HEK293 (cell line): ENCODE data around the gene RAD51C.

Experiments used
- FEZF1 ChIP-seq: fragments of 450-650 bp; formaldehyde crosslinking; IDR thresholded peaks from 2 replicates; pipeline ENCODE4 v1.5.1; 2016; ENCODE audit warnings: missing biosample characterization, missing genetic modification characterization
- GLI2 ChIP-seq: fragments of 450-650 bp; formaldehyde crosslinking; IDR thresholded peaks from 2 replicates; pipeline ENCODE4; 2017; ENCODE audit warnings: missing biosample characterization, missing genetic modification characterization, low read depth, borderline replicate concordance
- GLI4 ChIP-seq: fragments of 450-650 bp; formaldehyde crosslinking; IDR thresholded peaks from 2 replicates; pipeline ENCODE4 v1.5.1; 2016; ENCODE audit warnings: missing biosample characterization, missing genetic modification characterization
- PRDM2 ChIP-seq: fragments of 450-650 bp; formaldehyde crosslinking; IDR thresholded peaks from 2 replicates; pipeline ENCODE4 v1.5.1; 2016; ENCODE audit warnings: missing biosample characterization, missing genetic modification characterization, borderline replicate concordance
- SCRT1 ChIP-seq: fragments of 450-650 bp; formaldehyde crosslinking; IDR thresholded peaks from 2 replicates; pipeline ENCODE4 v1.5.1; 2016; ENCODE audit warnings: missing biosample characterization, missing genetic modification characterization, borderline replicate concordance
- SP7 ChIP-seq: fragments of 450-650 bp; formaldehyde crosslinking; IDR thresholded peaks from 2 replicates; pipeline ENCODE4 v1.5.1; 2016; ENCODE audit warnings: missing biosample characterization, missing genetic modification characterization
- TCF7L2 ChIP-seq: IDR thresholded peaks from 2 replicates; pipeline ENCODE4 v1.6.1; 2011; ENCODE audit warnings: low read depth, mild to moderate bottlenecking, inconsistent platforms, low read length, moderate library complexity, borderline replicate concordance
- ZFHX2 ChIP-seq: fragments of 450-650 bp; formaldehyde crosslinking; conservative IDR thresholded peaks from 2 replicates; pipeline ENCODE4 v1.5.1; 2016; ENCODE audit warnings: missing biosample characterization, missing genetic modification characterization
- ZFP69B ChIP-seq: fragments of 450-650 bp; formaldehyde crosslinking; IDR thresholded peaks from 2 replicates; pipeline ENCODE4 v1.5.1; 2016; ENCODE audit warnings: missing biosample characterization, missing genetic modification characterization
- ZNF112 ChIP-seq: fragments of 450-650 bp; formaldehyde crosslinking; IDR thresholded peaks from 2 replicates; pipeline ENCODE4 v1.5.0; 2017; ENCODE audit warnings: missing biosample characterization, missing genetic modification characterization
- ZNF16 ChIP-seq: fragments of 450-650 bp; formaldehyde crosslinking; IDR thresholded peaks from 2 replicates; pipeline ENCODE4 v1.5.1; 2016; ENCODE audit warnings: low read depth, missing biosample characterization, missing genetic modification characterization
- ZNF248 ChIP-seq: fragments of 450-650 bp; formaldehyde crosslinking; IDR thresholded peaks from 2 replicates; pipeline ENCODE4 v1.5.1; 2017; ENCODE audit warnings: missing biosample characterization, missing genetic modification characterization
- ZNF266 ChIP-seq: fragments of 450-650 bp; formaldehyde crosslinking; IDR thresholded peaks from 2 replicates; pipeline ENCODE4 v1.5.1; 2016; ENCODE audit warnings: missing biosample characterization, missing genetic modification characterization, low read depth
- ZNF292 ChIP-seq: fragments of 450-650 bp; formaldehyde crosslinking; IDR thresholded peaks from 2 replicates; pipeline ENCODE4 v1.5.1; 2016; ENCODE audit warnings: low read depth, missing biosample characterization, missing genetic modification characterization, borderline replicate concordance
- ZNF571 ChIP-seq: fragments of 450-650 bp; formaldehyde crosslinking; IDR thresholded peaks from 2 replicates; pipeline ENCODE4 v1.5.0; 2017; ENCODE audit warnings: missing biosample characterization, missing genetic modification characterization
- ZNF701 ChIP-seq: fragments of 450-650 bp; formaldehyde crosslinking; IDR thresholded peaks from 2 replicates; pipeline ENCODE4 v1.5.1; 2016; ENCODE audit warnings: missing biosample characterization, missing genetic modification characterization
- ZNF768 ChIP-seq: fragments of 450-650 bp; formaldehyde crosslinking; IDR thresholded peaks from 2 replicates; pipeline ENCODE4 v1.5.1; 2018; ENCODE audit warnings: missing biosample characterization, mild to moderate bottlenecking, missing genetic modification characterization
- ZSCAN18 ChIP-seq: fragments of 450-650 bp; formaldehyde crosslinking; IDR thresholded peaks from 2 replicates; pipeline ENCODE4 v1.5.1; 2016; ENCODE audit warnings: missing biosample characterization, missing genetic modification characterization
- ZSCAN30 ChIP-seq: fragments of 450-650 bp; IDR thresholded peaks from 2 replicates; pipeline ENCODE4 v1.5.1; 2018; ENCODE audit warnings: missing biosample characterization, mild to moderate bottlenecking, missing genetic modification characterization, moderate library complexity
- TF ChIP-seq, protein P1 (sequence below): fragments of 450-650 bp; formaldehyde crosslinking; IDR thresholded peaks from 2 replicates; pipeline ENCODE4 v1.5.1; 2016; ENCODE audit warnings: missing biosample characterization, missing genetic modification characterization
- TF ChIP-seq, protein P2 (sequence below): fragments of 450-650 bp; IDR thresholded peaks from 2 replicates; pipeline ENCODE4 v1.5.1; 2018; ENCODE audit warnings: missing biosample characterization, missing genetic modification characterization
- TF ChIP-seq, protein P3 (sequence below): fragments of 450-650 bp; formaldehyde crosslinking; conservative IDR thresholded peaks from 2 replicates; pipeline ENCODE4 v1.5.1; 2016; ENCODE audit warnings: low read depth, missing biosample characterization, missing genetic modification characterization

The RAD51C gene

GRCh38 chr17:58679263-58680037 lies 13.0 kb upstream of the RAD51C start (continued):
- TF ChIP-seq, protein P1, sequence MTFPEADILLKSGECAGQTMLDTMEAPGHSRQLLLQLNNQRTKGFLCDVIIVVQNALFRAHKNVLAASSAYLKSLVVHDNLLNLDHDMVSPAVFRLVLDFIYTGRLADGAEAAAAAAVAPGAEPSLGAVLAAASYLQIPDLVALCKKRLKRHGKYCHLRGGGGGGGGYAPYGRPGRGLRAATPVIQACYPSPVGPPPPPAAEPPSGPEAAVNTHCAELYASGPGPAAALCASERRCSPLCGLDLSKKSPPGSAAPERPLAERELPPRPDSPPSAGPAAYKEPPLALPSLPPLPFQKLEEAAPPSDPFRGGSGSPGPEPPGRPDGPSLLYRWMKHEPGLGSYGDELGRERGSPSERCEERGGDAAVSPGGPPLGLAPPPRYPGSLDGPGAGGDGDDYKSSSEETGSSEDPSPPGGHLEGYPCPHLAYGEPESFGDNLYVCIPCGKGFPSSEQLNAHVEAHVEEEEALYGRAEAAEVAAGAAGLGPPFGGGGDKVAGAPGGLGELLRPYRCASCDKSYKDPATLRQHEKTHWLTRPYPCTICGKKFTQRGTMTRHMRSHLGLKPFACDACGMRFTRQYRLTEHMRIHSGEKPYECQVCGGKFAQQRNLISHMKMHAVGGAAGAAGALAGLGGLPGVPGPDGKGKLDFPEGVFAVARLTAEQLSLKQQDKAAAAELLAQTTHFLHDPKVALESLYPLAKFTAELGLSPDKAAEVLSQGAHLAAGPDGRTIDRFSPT (tag by site-specific recombination): no peak
- TF ChIP-seq GLI4 (peak; percentile 79; the same call in 1 of the 2 replicates), SCRT1 (no peak), ZNF16 (tag by site-specific recombination) (no peak), ZNF701 (tag by site-specific recombination) (no peak), ZSCAN30 (peak; percentile 94), SP7 (tag by site-specific recombination) (peak; percentile 96), ZSCAN18 (tag by site-specific recombination) (no peak; the same call in 1 of the 2 replicates), ZNF571 (tag by site-specific recombination) (no peak), ZFHX2 (tag by site-specific recombination) (0 out of 2 replicates have a peak, but pooled peaks have one; percentile 12), ZNF266 (no peak), GLI2 (tag by site-specific recombination) (peak; percentile 66), ZNF112 (no peak), TCF7L2 (peak; percentile 66; the same call in 1 of the 2 replicates), ZNF248 (tag by site-specific recombination) (no peak), ZFP69B (peak; percentile 84), ZNF292 (tag by site-specific recombination) (no peak), PRDM2 (tag by site-specific recombination) (no peak), FEZF1 (tag by site-specific recombination) (peak; percentile 93), ZNF768 (tag by site-specific recombination) (peak; percentile 70; the same call in 1 of the 2 replicates)
- TF ChIP-seq, protein P2, sequence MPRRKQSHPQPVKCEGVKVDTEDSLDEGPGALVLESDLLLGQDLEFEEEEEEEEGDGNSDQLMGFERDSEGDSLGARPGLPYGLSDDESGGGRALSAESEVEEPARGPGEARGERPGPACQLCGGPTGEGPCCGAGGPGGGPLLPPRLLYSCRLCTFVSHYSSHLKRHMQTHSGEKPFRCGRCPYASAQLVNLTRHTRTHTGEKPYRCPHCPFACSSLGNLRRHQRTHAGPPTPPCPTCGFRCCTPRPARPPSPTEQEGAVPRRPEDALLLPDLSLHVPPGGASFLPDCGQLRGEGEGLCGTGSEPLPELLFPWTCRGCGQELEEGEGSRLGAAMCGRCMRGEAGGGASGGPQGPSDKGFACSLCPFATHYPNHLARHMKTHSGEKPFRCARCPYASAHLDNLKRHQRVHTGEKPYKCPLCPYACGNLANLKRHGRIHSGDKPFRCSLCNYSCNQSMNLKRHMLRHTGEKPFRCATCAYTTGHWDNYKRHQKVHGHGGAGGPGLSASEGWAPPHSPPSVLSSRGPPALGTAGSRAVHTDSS (tag by site-specific recombination): 0 out of 2 replicates have a peak, but pooled peaks have one; percentile 29
- TF ChIP-seq, protein P3, sequence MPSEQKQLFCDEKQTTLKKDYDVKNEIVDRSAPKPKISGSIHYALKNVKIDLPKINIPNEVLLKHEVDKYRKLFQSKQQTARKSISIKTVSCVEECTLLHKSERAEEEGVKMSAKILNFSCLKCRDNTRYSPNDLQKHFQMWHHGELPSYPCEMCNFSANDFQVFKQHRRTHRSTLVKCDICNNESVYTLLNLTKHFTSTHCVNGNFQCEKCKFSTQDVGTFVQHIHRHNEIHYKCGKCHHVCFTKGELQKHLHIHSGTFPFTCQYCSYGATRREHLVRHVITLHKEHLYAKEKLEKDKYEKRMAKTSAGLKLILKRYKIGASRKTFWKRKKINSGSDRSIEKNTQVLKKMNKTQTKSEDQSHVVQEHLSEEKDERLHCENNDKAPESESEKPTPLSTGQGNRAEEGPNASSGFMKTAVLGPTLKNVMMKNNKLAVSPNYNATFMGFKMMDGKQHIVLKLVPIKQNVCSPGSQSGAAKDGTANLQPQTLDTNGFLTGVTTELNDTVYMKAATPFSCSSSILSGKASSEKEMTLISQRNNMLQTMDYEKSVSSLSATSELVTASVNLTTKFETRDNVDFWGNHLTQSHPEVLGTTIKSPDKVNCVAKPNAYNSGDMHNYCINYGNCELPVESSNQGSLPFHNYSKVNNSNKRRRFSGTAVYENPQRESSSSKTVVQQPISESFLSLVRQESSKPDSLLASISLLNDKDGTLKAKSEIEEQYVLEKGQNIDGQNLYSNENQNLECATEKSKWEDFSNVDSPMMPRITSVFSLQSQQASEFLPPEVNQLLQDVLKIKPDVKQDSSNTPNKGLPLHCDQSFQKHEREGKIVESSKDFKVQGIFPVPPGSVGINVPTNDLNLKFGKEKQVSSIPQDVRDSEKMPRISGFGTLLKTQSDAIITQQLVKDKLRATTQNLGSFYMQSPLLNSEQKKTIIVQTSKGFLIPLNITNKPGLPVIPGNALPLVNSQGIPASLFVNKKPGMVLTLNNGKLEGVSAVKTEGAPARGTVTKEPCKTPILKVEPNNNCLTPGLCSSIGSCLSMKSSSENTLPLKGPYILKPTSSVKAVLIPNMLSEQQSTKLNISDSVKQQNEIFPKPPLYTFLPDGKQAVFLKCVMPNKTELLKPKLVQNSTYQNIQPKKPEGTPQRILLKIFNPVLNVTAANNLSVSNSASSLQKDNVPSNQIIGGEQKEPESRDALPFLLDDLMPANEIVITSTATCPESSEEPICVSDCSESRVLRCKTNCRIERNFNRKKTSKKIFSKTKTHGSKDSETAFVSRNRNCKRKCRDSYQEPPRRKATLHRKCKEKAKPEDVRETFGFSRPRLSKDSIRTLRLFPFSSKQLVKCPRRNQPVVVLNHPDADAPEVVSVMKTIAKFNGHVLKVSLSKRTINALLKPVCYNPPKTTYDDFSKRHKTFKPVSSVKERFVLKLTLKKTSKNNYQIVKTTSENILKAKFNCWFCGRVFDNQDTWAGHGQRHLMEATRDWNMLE (tag by site-specific recombination): 0 out of 2 replicates have a peak, but pooled peaks have one; percentile 26
